Measurements from ENCODE around the gene CTCF.

CTCF gene

DNA sequence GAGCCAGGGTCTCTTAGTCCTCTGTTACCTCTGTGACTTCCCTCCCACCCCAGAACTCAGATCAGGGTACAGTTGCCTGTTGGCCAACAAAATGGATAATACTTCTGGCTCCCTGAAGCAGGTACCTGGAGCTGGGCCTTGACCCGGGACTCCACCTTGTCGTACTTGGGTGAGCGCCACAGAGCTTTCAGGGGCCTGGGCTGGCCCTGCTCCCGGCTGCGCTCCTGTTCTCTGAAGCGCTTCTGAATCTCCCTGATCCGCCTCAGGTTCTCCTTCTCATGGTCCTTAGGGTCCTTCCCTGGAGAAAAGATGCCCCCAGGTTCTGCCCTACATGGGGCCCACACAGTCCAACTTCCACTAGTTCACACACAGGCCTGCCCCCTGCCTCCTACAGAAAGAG, 102.5 kb downstream of the CTCF start:
- no peak overlapping the region for H3K27ac ChIP-seq
- TF ChIP-seq, protein P1, sequence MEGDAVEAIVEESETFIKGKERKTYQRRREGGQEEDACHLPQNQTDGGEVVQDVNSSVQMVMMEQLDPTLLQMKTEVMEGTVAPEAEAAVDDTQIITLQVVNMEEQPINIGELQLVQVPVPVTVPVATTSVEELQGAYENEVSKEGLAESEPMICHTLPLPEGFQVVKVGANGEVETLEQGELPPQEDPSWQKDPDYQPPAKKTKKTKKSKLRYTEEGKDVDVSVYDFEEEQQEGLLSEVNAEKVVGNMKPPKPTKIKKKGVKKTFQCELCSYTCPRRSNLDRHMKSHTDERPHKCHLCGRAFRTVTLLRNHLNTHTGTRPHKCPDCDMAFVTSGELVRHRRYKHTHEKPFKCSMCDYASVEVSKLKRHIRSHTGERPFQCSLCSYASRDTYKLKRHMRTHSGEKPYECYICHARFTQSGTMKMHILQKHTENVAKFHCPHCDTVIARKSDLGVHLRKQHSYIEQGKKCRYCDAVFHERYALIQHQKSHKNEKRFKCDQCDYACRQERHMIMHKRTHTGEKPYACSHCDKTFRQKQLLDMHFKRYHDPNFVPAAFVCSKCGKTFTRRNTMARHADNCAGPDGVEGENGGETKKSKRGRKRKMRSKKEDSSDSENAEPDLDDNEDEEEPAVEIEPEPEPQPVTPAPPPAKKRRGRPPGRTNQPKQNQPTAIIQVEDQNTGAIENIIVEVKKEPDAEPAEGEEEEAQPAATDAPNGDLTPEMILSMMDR (IDR thresholded peaks at IDR 0.05), result no peak
- no peaks in the 10 kb centered on the region for H3K9me3 ChIP-seq
- H3K36me3 ChIP-seq, result peaks cover 6% of the 10 kb centered on the region
- peaks cover 49 to 53% of the 10 kb centered on the region in 2 experiments for H3K4me1 ChIP-seq (ENCODE audit: control insufficient read depth in 1 of 2, insufficient read depth in 1 of 2, low read depth in 1 of 2, low read length in 1 of 2)
- H3K4me3 ChIP-seq (ENCODE audit: low read depth in 1 of 2, low read length in 1 of 2), result no peak overlapping the region
- peaks cover 8% of the 10 kb centered on the region for H3K27me3 ChIP-seq

DNA sequence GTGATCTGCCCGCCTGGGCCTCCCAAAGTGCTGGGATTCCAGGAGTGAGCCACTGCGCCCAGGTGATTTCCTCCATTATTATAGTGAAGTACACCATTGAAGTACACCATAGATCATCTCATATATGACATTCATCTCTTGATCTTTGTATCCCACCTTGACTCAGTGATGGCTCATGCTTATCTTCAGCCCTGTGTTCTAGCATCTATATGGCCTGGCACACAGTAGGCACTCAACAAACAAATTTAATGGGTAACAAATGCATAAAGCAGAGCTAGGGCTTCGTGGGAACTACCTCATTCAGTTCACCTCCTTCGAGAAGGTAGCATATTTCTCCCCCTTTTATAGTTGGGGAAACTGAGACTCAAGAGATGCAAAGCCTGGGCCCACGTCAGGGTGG, 103.3 kb downstream of the CTCF start:
- H3K36me3 ChIP-seq, result peaks cover 6% of the 10 kb centered on the region
- no peak overlapping the region for H3K27ac ChIP-seq
- TF ChIP-seq, protein P1 (IDR thresholded peaks at IDR 0.05), result no peak
- H3K9me3 ChIP-seq, result no peaks in the 10 kb centered on the region
- H3K27me3 ChIP-seq, result peaks cover 8% of the 10 kb centered on the region
- H3K4me1 ChIP-seq (ENCODE audit: control insufficient read depth in 1 of 2, insufficient read depth in 1 of 2, low read depth in 1 of 2, low read length in 1 of 2), result peaks cover 49% of the 10 kb centered on the region in 2 experiments
- H3K4me3 ChIP-seq (ENCODE audit: low read depth in 1 of 2, low read length in 1 of 2), result peak overlapping the region; percentile 92 to 100

DNA sequence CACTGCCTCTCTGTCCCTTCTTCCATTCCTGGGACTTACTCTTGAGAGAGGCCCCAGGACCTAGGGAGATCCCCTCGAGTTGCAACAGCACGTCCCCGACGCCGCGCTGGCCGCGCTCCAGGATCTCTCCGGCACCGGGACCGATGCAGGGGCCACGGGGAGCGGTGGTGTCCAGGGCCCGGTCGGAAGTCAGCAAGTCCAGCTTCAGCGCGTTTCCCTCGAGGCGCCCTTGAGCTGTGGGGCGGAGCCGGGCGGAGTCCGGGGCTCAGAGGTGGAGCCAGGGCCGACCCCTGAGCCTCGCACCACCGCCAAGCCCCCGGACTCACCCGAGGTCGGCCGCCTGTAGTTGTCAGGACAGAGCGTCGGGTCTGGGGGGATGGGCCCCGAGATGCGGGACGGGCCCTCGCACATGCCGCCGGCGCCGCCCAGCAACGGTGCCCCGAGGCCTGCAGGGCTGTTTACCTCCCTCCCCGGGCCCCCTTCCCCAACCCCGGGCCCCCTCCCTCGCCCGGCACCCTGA, 103.8 kb downstream of the CTCF start:
- peaks cover 46 to 48% of the 10 kb centered on the region in 2 experiments for H3K4me1 ChIP-seq (ENCODE audit: control insufficient read depth in 1 of 2, insufficient read depth in 1 of 2, low read depth in 1 of 2, low read length in 1 of 2)
- peaks cover 8% of the 10 kb centered on the region for H3K27me3 ChIP-seq
- TF ChIP-seq, protein P1 (IDR thresholded peaks at IDR 0.05), result no peak
- H3K27ac ChIP-seq, result peak overlapping the region; percentile 85
- H3K9me3 ChIP-seq, result no peaks in the 10 kb centered on the region
- peaks cover 6% of the 10 kb centered on the region for H3K36me3 ChIP-seq
- H3K4me3 ChIP-seq (ENCODE audit: low read depth in 1 of 2, low read length in 1 of 2), result peak overlapping the region; percentile 92 to 100

DNA sequence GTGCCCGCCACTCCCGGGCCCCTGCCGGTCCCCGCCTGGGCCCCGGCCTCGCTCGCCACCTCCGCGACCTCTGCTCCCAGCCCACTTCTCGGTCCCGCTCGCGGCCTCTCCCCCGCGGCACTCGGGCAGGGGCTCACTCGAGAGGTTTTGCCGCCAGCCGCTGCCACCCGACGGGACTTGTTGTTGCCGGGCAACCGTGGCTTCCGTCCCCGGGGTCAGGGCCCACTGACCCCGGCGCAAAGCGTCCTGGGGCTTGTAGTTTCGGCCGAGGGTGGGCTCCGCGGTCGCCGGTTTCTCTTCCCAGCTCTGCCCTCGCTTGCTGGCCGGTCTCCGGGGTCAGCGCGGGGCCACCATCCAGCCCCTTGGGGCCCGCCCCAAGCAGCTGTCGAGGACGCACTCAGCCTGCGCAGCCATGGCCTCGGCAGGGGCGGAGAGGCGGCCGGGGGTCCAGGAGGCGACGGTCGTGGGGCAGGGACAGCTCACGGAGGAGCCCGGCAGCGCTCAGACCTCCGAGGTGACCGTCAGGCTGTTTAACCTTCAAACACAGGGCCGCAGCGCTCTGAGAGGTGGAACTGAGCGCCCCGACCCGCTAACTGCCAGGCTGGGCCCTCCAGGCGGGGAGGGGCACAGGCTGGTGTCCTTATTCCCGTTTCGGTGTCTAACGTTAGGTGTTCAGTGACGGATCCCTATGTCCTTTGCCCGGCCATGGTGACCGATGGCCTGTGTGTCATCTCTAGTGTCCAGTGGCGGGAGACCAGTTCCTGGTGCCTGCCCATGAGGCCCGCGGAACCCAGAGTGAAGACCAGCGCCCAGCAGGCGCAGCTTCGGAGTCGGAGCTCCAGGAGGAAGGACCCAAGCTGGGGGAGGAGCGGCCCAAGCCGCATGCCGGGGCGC, 104.5 kb downstream of the CTCF start, which contains the start of the genes C16orf86 and ENKD1:
Gene C16orf86, plus strand, starts transcription at position 256 of the 894 bp plus-strand sequence. Its CDS starts 157 bp downstream, at position 413.
Gene ENKD1, minus strand, starts transcription at position 192 of the 894 bp plus-strand sequence. CDS start 308 bp downstream, outside the sequence.
- H3K27me3 ChIP-seq, result peaks cover 2% of the 10 kb centered on the region
- peaks cover 6% of the 10 kb centered on the region for H3K36me3 ChIP-seq
- peak within 1 kb of the TSS; percentile 92 to 100 for H3K4me3 ChIP-seq (ENCODE audit: low read depth in 1 of 2, low read length in 1 of 2)
- no peaks in the 10 kb centered on the region for H3K9me3 ChIP-seq
- H3K27ac ChIP-seq, result peak within 1 kb of the TSS; percentile 85
- TF ChIP-seq, protein P1 (IDR thresholded peaks at IDR 0.05), result peak; percentile 16
- peaks cover 39 to 41% of the 10 kb centered on the region in 2 experiments for H3K4me1 ChIP-seq (ENCODE audit: control insufficient read depth in 1 of 2, insufficient read depth in 1 of 2, low read depth in 1 of 2, low read length in 1 of 2)

DNA sequence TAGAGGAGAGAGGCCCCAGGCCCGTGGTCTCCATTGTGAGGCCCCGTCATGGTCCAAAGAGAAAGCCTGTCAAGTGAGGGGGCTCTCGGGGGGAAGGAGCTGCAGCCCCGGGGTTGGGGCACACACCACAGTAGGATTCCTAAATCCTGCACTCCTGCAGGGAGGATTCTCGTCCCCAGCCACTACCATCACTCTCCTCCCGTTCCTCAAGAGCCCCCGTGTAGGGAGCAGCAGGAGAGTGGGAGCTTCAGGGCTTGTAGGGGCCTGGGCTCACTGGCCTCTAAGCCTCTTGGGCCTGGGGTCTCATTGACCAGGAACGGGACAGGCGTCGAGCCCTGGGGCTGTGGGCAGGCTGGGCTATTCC, 105.1 kb downstream of the CTCF start:
- H3K36me3 ChIP-seq, result peaks cover under 1% of the 10 kb centered on the region
- H3K27ac ChIP-seq, result peak overlapping the region; percentile 85
- peaks cover 41 to 43% of the 10 kb centered on the region in 2 experiments for H3K4me1 ChIP-seq (ENCODE audit: control insufficient read depth in 1 of 2, insufficient read depth in 1 of 2, low read depth in 1 of 2, low read length in 1 of 2)
- no peaks in the 10 kb centered on the region for H3K9me3 ChIP-seq
- H3K4me3 ChIP-seq (ENCODE audit: low read depth in 1 of 2, low read length in 1 of 2), result peak overlapping the region; percentile 92 to 100
- H3K27me3 ChIP-seq, result no peaks in the 10 kb centered on the region
- TF ChIP-seq, protein P1 (IDR thresholded peaks at IDR 0.05), result no peak

Measured in neutrophil (primary cell).